H9 (cell line): ENCODE data around the gene SLMAP. TPM values are rescaled to one million over a fixed set of nuclear protein-coding genes. Genes with fewer than 3 reads are reported as not detected.

ENCODE experiments used
- DNase-seq: peaks from one replicate; pipeline ENCODE4 v3.0.0-alpha.2; 2017
- H2AFZ ChIP-seq: one replicate; pipeline ENCODE4 v1.6.1; 2013; ENCODE audit warnings: mild to moderate bottlenecking, low read length, control low read depth, moderate library complexity
- H2AK5ac ChIP-seq: 2 replicates; pipeline ENCODE4 v1.6.1; 2013; ENCODE audit warnings: low read length, control low read depth, mixed read lengths; ENCODE audit not compliant: insufficient read length
- H2BK120ac ChIP-seq: one replicate; pipeline ENCODE4 v1.6.1; 2013; ENCODE audit warnings: low read depth, mild to moderate bottlenecking, low read length, control low read depth, inconsistent platforms; ENCODE audit not compliant: poor library complexity, severe bottlenecking
- H2BK12ac ChIP-seq: 2 replicates; pipeline ENCODE4 v1.6.1; 2013; ENCODE audit warnings: low read length, control low read depth, mixed read lengths, low read depth; ENCODE audit not compliant: insufficient read length
- H2BK15ac ChIP-seq: 2 replicates; pipeline ENCODE4 v1.6.1; 2013; ENCODE audit warnings: low read depth, low read length, control low read depth
- H2BK20ac ChIP-seq: one replicate; pipeline ENCODE4 v1.6.1; 2013; ENCODE audit warnings: low read depth, mild to moderate bottlenecking, low read length, control low read depth, inconsistent platforms; ENCODE audit not compliant: poor library complexity, severe bottlenecking
- H2BK5ac ChIP-seq: 2 replicates; pipeline ENCODE4 v1.6.1; 2013; ENCODE audit warnings: low read length, control low read depth, mixed read lengths; ENCODE audit not compliant: insufficient read length
- H3K14ac ChIP-seq: 2 replicates; pipeline ENCODE4 v1.6.1; 2013; ENCODE audit warnings: low read length, control low read depth; ENCODE audit not compliant: insufficient read depth
- H3K18ac ChIP-seq: 2 replicates; pipeline ENCODE4 v1.6.1; 2013; ENCODE audit warnings: low read depth, mild to moderate bottlenecking, mixed read lengths, low read length, control low read depth; ENCODE audit not compliant: insufficient read length
- H3K23ac ChIP-seq: 2 replicates; pipeline ENCODE4 v1.6.1; 2013; ENCODE audit warnings: low read length, control low read depth, mixed read lengths, low read depth; ENCODE audit not compliant: insufficient read length
- H3K23me2 ChIP-seq: 2 replicates; pipeline ENCODE4 v1.6.1; 2013; ENCODE audit warnings: low read depth, mild to moderate bottlenecking, mixed read lengths, low read length, control low read depth; ENCODE audit not compliant: insufficient read length, poor library complexity, severe bottlenecking
- H3K27ac ChIP-seq: 2 replicates; pipeline ENCODE4 v1.5.1; 2013; ENCODE audit warnings: low read length, control low read depth, mixed read lengths, low read depth; ENCODE audit not compliant: insufficient read length
- H3K27me3 ChIP-seq: 2 replicates; pipeline ENCODE4 v1.6.1; 2013; ENCODE audit warnings: low read length, control low read depth, inconsistent platforms; ENCODE audit not compliant: insufficient read depth
- H3K4ac ChIP-seq: 2 replicates; pipeline ENCODE4 v1.6.1; 2013; ENCODE audit warnings: low read depth, mild to moderate bottlenecking, control low read depth, inconsistent platforms, low read length, moderate library complexity
- H3K4me1 ChIP-seq: 2 replicates; pipeline ENCODE4 v1.6.1; 2013; ENCODE audit warnings: low read length, control low read depth, inconsistent platforms; ENCODE audit not compliant: insufficient read depth
- H3K4me2 ChIP-seq: 2 replicates; pipeline ENCODE4 v1.6.1; 2013; ENCODE audit warnings: low read length, control low read depth, mixed read lengths; ENCODE audit not compliant: insufficient read length, insufficient read depth
- H3K56ac ChIP-seq: 2 replicates; pipeline ENCODE4 v1.6.1; 2013; ENCODE audit warnings: low read depth, mild to moderate bottlenecking, mixed read lengths, low read length, control low read depth; ENCODE audit not compliant: insufficient read length
- H3K79me1 ChIP-seq: 2 replicates; pipeline ENCODE4 v1.6.1; 2013; ENCODE audit warnings: low read depth, mild to moderate bottlenecking, moderate library complexity, low read length, control low read depth, inconsistent platforms; ENCODE audit not compliant: insufficient read depth, poor library complexity, severe bottlenecking
- H3K79me2 ChIP-seq: 2 replicates; pipeline ENCODE4 v1.6.1; 2013; ENCODE audit warnings: low read length, control low read depth, inconsistent platforms; ENCODE audit not compliant: insufficient read depth
- H3K9ac ChIP-seq: 2 replicates; pipeline ENCODE4 v1.6.1; 2013; ENCODE audit warnings: low read length, control low read depth, mixed read lengths; ENCODE audit not compliant: insufficient read length; ENCODE audit errors: extremely low read depth
- H3K9me3 ChIP-seq: one replicate; pipeline ENCODE4 v1.6.1; 2013; ENCODE audit warnings: low read depth, low read length, inconsistent platforms; ENCODE audit not compliant: control insufficient read depth
- H3T11ph ChIP-seq: one replicate; pipeline ENCODE4 v1.6.1; 2013; ENCODE audit warnings: mild to moderate bottlenecking, low read length, control low read depth, inconsistent platforms
- H4K20me1 ChIP-seq: one replicate; pipeline ENCODE4 v1.6.1; 2013; ENCODE audit not compliant: control insufficient read depth, insufficient read length, insufficient read depth
- H4K5ac ChIP-seq: 2 replicates; pipeline ENCODE4 v1.6.1; 2013; ENCODE audit warnings: low read depth, mild to moderate bottlenecking, mixed read lengths, low read length, control low read depth; ENCODE audit not compliant: insufficient read length
- H4K8ac ChIP-seq: replicated peaks from 2 replicates; pipeline ENCODE4 v1.6.1; 2013; ENCODE audit warnings: low read length, control low read depth, mixed read lengths, low read depth; ENCODE audit not compliant: insufficient read length
- H4K91ac ChIP-seq: 2 replicates; pipeline ENCODE4 v1.6.1; 2013; ENCODE audit warnings: low read depth, mild to moderate bottlenecking, moderate library complexity, mixed read lengths, low read length, control low read depth; ENCODE audit not compliant: insufficient read length
- H3K27ac Mint-ChIP-seq, 3 experiments: 2 replicates in 2 of 3; 3 replicates in 1 of 3; pipeline ENCODE4 v1.8.0; 2020 to 2021; ENCODE audit warnings: mixed read lengths in 3 of 3, mild to moderate bottlenecking in 1 of 3, moderate library complexity in 1 of 3
- H3K27me3 Mint-ChIP-seq: 2 replicates; pipeline ENCODE4 v1.8.0; 2021; ENCODE audit warnings: low read depth, mild to moderate bottlenecking, moderate library complexity, mixed read lengths
- H3K36me3 Mint-ChIP-seq, 3 experiments: 2 replicates in 2 of 3; 3 replicates in 1 of 3; pipeline ENCODE4 v1.8.0; 2020 to 2021; ENCODE audit warnings: low read depth in 3 of 3, mixed read lengths in 3 of 3; ENCODE audit not compliant: insufficient read depth in 1 of 3
- H3K4me1 Mint-ChIP-seq, 2 experiments: 2 replicates each; pipeline ENCODE4 v1.8.0; 2020; ENCODE audit warnings: mixed read lengths in 2 of 2
- H3K4me3 Mint-ChIP-seq, 2 experiments: 2 replicates in 1 of 2; 3 replicates in 1 of 2; pipeline ENCODE4 v1.8.0; 2020 to 2021; ENCODE audit warnings: mild to moderate bottlenecking in 2 of 2, mixed read lengths in 2 of 2, moderate library complexity in 1 of 2
- H3K9me3 Mint-ChIP-seq, 2 experiments: 2 replicates in 1 of 2; 3 replicates in 1 of 2; pipeline ENCODE4 v1.8.0; 2020; ENCODE audit warnings: mild to moderate bottlenecking in 2 of 2, mixed read lengths in 2 of 2, moderate library complexity in 1 of 2
- CTCF ChIP-seq: fragments of 200-600 bp; sonication (generic); conservative IDR thresholded peaks from 3 replicates; pipeline ENCODE4 v1.8.0; 2021; ENCODE audit warnings: antibody characterized with exemption, mild to moderate bottlenecking
- WGBS: extraction: QIAGEN DNeasy Blood & Tissue Kit; methylation state at CpG from one replicate; pipeline ENCODE4 v1.1.7; 2013; ENCODE audit warnings: missing lambda C conversion rate, low lambda C conversion rate, mixed read lengths; ENCODE audit not compliant: insufficient read length; ENCODE audit errors: extremely low coverage; 5-methylcytosine and 5-hydroxymethylcytosine counted together
- long read RNA-seq: library from polyadenylated mRNA; unstranded; transcript quantifications from one replicate; pipeline ENCODE4 v2.0.0, GENCODE V29; 2020
- total RNA-seq: library from RNA; stranded (reverse); gene quantifications from 2 replicates; pipeline ENCODE4 v1.2.1, GENCODE V29; 2021

Gene SLMAP, protein sequence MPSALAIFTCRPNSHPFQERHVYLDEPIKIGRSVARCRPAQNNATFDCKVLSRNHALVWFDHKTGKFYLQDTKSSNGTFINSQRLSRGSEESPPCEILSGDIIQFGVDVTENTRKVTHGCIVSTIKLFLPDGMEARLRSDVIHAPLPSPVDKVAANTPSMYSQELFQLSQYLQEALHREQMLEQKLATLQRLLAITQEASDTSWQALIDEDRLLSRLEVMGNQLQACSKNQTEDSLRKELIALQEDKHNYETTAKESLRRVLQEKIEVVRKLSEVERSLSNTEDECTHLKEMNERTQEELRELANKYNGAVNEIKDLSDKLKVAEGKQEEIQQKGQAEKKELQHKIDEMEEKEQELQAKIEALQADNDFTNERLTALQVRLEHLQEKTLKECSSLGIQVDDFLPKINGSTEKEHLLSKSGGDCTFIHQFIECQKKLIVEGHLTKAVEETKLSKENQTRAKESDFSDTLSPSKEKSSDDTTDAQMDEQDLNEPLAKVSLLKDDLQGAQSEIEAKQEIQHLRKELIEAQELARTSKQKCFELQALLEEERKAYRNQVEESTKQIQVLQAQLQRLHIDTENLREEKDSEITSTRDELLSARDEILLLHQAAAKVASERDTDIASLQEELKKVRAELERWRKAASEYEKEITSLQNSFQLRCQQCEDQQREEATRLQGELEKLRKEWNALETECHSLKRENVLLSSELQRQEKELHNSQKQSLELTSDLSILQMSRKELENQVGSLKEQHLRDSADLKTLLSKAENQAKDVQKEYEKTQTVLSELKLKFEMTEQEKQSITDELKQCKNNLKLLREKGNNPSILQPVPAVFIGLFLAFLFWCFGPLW
- total RNA-seq = 59.2 and 65.1 TPM in 2 replicates
- long read RNA-seq, partial matches to known transcripts = 138 of 185 reads
- long read RNA-seq, other reads (novel, unspliced or antisense) = 46 of 185 reads

DNA sequence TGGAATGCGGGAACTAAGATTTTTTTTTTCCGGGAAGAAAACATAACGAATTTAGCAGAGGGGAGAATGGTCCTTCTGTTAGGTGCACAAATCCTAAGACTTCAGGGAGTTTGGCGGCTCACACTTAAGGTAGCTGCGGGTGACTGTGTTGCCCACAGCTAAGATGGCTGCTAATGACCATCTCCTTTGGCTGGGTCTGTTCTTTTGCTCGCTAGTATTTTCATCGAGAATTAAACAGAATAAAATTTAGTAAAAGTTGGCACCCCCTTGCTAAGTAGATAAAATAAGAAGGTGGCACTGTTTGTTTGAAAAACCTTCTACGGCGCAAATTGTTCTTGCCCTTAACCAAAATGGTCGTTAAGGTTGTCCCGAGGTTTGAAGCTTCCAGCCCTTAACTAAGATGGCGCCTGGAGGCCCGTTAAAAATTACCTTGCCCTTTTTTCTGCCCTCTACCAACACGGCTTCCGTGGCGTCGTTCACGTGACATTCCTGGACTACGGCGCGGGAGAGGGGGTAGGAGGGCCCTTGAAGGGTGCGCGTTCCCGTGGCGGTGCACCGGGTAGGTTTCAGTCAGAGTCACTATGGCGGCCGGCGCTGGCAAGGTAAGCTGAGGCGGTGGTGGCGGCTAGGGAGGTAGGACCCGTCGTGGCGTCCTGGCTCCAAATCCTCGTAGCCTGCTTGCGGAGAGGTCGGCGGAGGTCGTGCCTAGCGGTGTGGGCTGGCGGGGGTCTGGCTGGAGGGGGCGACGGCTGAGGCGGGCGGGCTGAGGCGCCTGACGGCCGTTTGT is at the start of gene SLMAP:
TSS of gene SLMAP (plus strand) at position 569 of the 787 bp plus-strand sequence. CDS start 1,343 bp downstream, outside the sequence.
- peak; percentile 96 for DNase-seq
- H3K9me3 ChIP-seq = no peaks in the 10 kb centered on the region

More for the DNA sequence above, at the start of gene SLMAP:
- H3K79me2 ChIP-seq = peaks cover 9% of the 10 kb centered on the region; the same call in 1 of the 2 replicates
- Mint-ChIP-seq H3K36me3 (peaks cover 12 to 24% (median 13%) of the 10 kb centered on the region in 3 experiments; a peak in 6 of 7 replicates), H3K4me3 (peak within 1 kb of the TSS; percentile 96 to 97), H3K27ac (peak within 1 kb of the TSS; percentile 90 to 99 (median 98)), H3K4me1 (peaks cover 22 to 26% of the 10 kb centered on the region in 2 experiments), H3K9me3 (peaks cover 0 to 3% of the 10 kb centered on the region in 2 experiments; a peak in 1 of 5 replicates), H3K27me3 (no peaks in the 10 kb centered on the region)
- peak within 1 kb of the TSS; percentile 80 for H3K14ac ChIP-seq
- no peak within 1 kb of the TSS for H3K27ac ChIP-seq
- no peak within 1 kb of the TSS for H3T11ph ChIP-seq
- peak within 1 kb of the TSS; percentile 75 for H3K18ac ChIP-seq
- peak within 1 kb of the TSS; percentile 92 for H3K4me2 ChIP-seq
- no peak within 1 kb of the TSS for H2AK5ac ChIP-seq
- no peak within 1 kb of the TSS for H4K91ac ChIP-seq
- no peak within 1 kb of the TSS for H3K56ac ChIP-seq
- H2BK120ac ChIP-seq = no peak within 1 kb of the TSS
- no CpG with 5 or more reads among the region's 48 CpGs for WGBS
- H3K4ac ChIP-seq = no peak within 1 kb of the TSS
- TF ChIP-seq CTCF = no peak
- no peaks in the 10 kb centered on the region for H3K27me3 ChIP-seq
- H3K23ac ChIP-seq = no peak within 1 kb of the TSS
- H4K5ac ChIP-seq = no peak within 1 kb of the TSS
- peak within 1 kb of the TSS; percentile 20 for H2BK5ac ChIP-seq
- H3K79me1 ChIP-seq = no peaks in the 10 kb centered on the region
- peaks cover 13% of the 10 kb centered on the region for H3K23me2 ChIP-seq
- H2BK20ac ChIP-seq = no peak within 1 kb of the TSS
- H3K4me1 ChIP-seq = no peaks in the 10 kb centered on the region; the same call in 1 of the 2 replicates
- no peak within 1 kb of the TSS for H2BK15ac ChIP-seq
- no peak within 1 kb of the TSS for H4K8ac ChIP-seq
- no peak within 1 kb of the TSS for H2BK12ac ChIP-seq
- peak within 1 kb of the TSS; percentile 99 for H2AFZ ChIP-seq
- no peaks in the 10 kb centered on the region for H4K20me1 ChIP-seq
- H3K9ac ChIP-seq = peak within 1 kb of the TSS; percentile 71
